H1 (cell line): ENCODE results near the gene CMIP. TPM values are rescaled to one million over a fixed set of nuclear protein-coding genes. Genes with fewer than 3 reads are reported as not detected.

ENCODE experiments used
- CTCF ChIA-PET: fragments of 300-600 bp; sonication (Branson Sonifier 250); formaldehyde crosslinking; loops from one replicate; lab custom pipeline; 2021; ENCODE audit not compliant: partially characterized antibody; lab: Charles Lee
- POLR2A ChIA-PET: fragments of 300-600 bp; sonication (Branson Sonifier 250); formaldehyde crosslinking; loops from one replicate; lab custom pipeline; 2021; ENCODE audit warnings: inconsistent platforms; ENCODE audit not compliant: partially characterized antibody; lab: Charles Lee
- DNase-seq, 2 experiments: peaks; one replicate each; pipeline versions ENCODE4 v3.0.0 to v3.0.0-alpha.2; 2010 to 2022; ENCODE audit warnings: low spot score in 2 of 2, low read depth in 1 of 2, mixed read lengths in 1 of 2
- FAIRE-seq: peaks from 2 replicates; lab custom pipeline; 2011; peaks lifted over from hg19 to GRCh38; lab: Jason Lieb, UNC
- H2AFZ ChIP-seq: 2 replicates; pipeline ENCODE4 v1.8.1; 2012; ENCODE audit warnings: low read length, inconsistent platforms
- H2AK5ac ChIP-seq: 2 replicates; pipeline ENCODE4 v1.6.1; 2013; ENCODE audit warnings: low read depth, low read length
- H2BK120ac ChIP-seq: replicated peaks from 2 replicates; pipeline ENCODE3; 2013; ENCODE audit warnings: low read depth, low read length, inconsistent platforms
- H2BK12ac ChIP-seq: 2 replicates; pipeline ENCODE4 v1.6.1; 2013; ENCODE audit warnings: low read depth, low read length
- H2BK15ac ChIP-seq: 2 replicates; pipeline ENCODE4 v1.6.1; 2013; ENCODE audit warnings: low read length
- H2BK20ac ChIP-seq: 2 replicates; pipeline ENCODE4 v1.6.1; 2013; ENCODE audit warnings: low read length
- H2BK5ac ChIP-seq: 2 replicates; pipeline ENCODE4 v1.6.1; 2013; ENCODE audit warnings: low read depth, low read length
- H3K14ac ChIP-seq: 2 replicates; pipeline ENCODE4 v1.6.1; 2013; ENCODE audit warnings: inconsistent platforms; ENCODE audit not compliant: insufficient read length
- H3K18ac ChIP-seq: 2 replicates; pipeline ENCODE4 v1.6.1; 2013; ENCODE audit warnings: low read length; ENCODE audit errors: extremely low read depth
- H3K23ac ChIP-seq: 2 replicates; pipeline ENCODE4 v1.6.1; 2013; ENCODE audit warnings: inconsistent platforms; ENCODE audit not compliant: insufficient read length
- H3K23me2 ChIP-seq: 2 replicates; pipeline ENCODE4 v1.6.1; 2013; ENCODE audit warnings: low read depth, low read length
- H3K27ac ChIP-seq: 2 replicates; pipeline ENCODE4 v1.6.1; 2011; ENCODE audit warnings: low read depth, low read length, inconsistent platforms
- H3K27me3 ChIP-seq, 4 experiments: replicated peaks in 1 of 4; 1 replicate in 1 of 4; 2 replicates in 3 of 4; pipeline versions ENCODE4 v1.6.1 to v1.8.1; 2011 to 2013; ENCODE audit warnings: low read length in 3 of 4, mild to moderate bottlenecking in 3 of 4, inconsistent platforms in 2 of 4, mixed read lengths in 2 of 4, moderate library complexity in 1 of 4; ENCODE audit not compliant: control insufficient read depth in 3 of 4, insufficient read depth in 3 of 4; ENCODE audit errors: extremely low read depth in 1 of 4
- H3K36me3 ChIP-seq, 4 experiments: 2 replicates each; pipeline versions ENCODE4 v1.6.1 to v1.8.1; 2011 to 2013; ENCODE audit warnings: mild to moderate bottlenecking in 4 of 4, low read length in 3 of 4, moderate library complexity in 2 of 4, control low read depth in 1 of 4, inconsistent platforms in 1 of 4; ENCODE audit not compliant: insufficient read depth in 4 of 4, control insufficient read depth in 2 of 4
- H3K4ac ChIP-seq: replicated peaks from 2 replicates; pipeline ENCODE3; 2013; ENCODE audit warnings: low read length, low read depth, mixed read lengths, inconsistent platforms; ENCODE audit not compliant: insufficient read length
- H3K4me1 ChIP-seq, 4 experiments: replicated peaks in 1 of 4; 1 replicate in 1 of 4; 2 replicates in 3 of 4; pipeline versions ENCODE4 v1.6.1 to v1.8.1; 2011 to 2013; ENCODE audit warnings: low read length in 3 of 4, inconsistent platforms in 2 of 4, mixed read lengths in 1 of 4; ENCODE audit not compliant: insufficient read depth in 4 of 4, control insufficient read depth in 3 of 4
- H3K4me2 ChIP-seq, 2 experiments: 2 replicates each; pipeline versions ENCODE4 v1.6.1 to v1.8.1; 2011 to 2013; ENCODE audit warnings: low read depth in 2 of 2, low read length in 2 of 2, control low read depth in 1 of 2, inconsistent platforms in 1 of 2, mild to moderate bottlenecking in 1 of 2; ENCODE audit not compliant: insufficient read depth in 1 of 2
- H3K4me3 ChIP-seq, 4 experiments: fragments of 200-600, 300-600 bp in 1 of 4; sonication (generic), shearing (Covaris generic), sonication (Bioruptor Twin) in 1 of 4; 2 replicates each; pipeline versions ENCODE4 v1.5.1 to v1.8.1; 2011 to 2016; ENCODE audit warnings: low read length in 4 of 4, low read depth in 3 of 4, control low read depth in 2 of 4, inconsistent platforms in 2 of 4, mild to moderate bottlenecking in 2 of 4, mixed read lengths in 1 of 4, moderate library complexity in 1 of 4; ENCODE audit not compliant: insufficient read depth in 2 of 4; ENCODE audit errors: extremely low read depth in 1 of 4
- H3K56ac ChIP-seq: replicated peaks from 2 replicates; pipeline ENCODE3; 2013; ENCODE audit warnings: low read depth, mild to moderate bottlenecking, mixed read lengths, low read length, inconsistent platforms; ENCODE audit not compliant: insufficient read length
- H3K79me1 ChIP-seq: 2 replicates; pipeline ENCODE4 v1.6.1; 2013; ENCODE audit warnings: low read depth, low read length, control low read depth
- H3K79me2 ChIP-seq, 2 experiments: 2 replicates each; pipeline versions ENCODE4 v1.6.1 to v1.8.1; 2012 to 2013; ENCODE audit warnings: low read length in 2 of 2, mild to moderate bottlenecking in 2 of 2, inconsistent platforms in 1 of 2; ENCODE audit not compliant: insufficient read depth in 2 of 2, control insufficient read depth in 1 of 2
- H3K9ac ChIP-seq, 4 experiments: replicated peaks in 1 of 4; 1 replicate in 1 of 4; 2 replicates in 3 of 4; pipeline versions ENCODE4 v1.6.1 to v1.8.1; 2011 to 2013; ENCODE audit warnings: low read depth in 3 of 4, low read length in 3 of 4, control low read depth in 2 of 4, mild to moderate bottlenecking in 2 of 4, moderate library complexity in 2 of 4, inconsistent platforms in 1 of 4; ENCODE audit errors: extremely low read depth in 1 of 4
- H3K9me3 ChIP-seq, 2 experiments: 2 replicates each; pipeline versions ENCODE4 v1.6.1 to v1.8.1; 2012 to 2013; ENCODE audit warnings: mild to moderate bottlenecking in 2 of 2, moderate library complexity in 2 of 2, control low read depth in 1 of 2, inconsistent platforms in 1 of 2, low read depth in 1 of 2, low read length in 1 of 2, mixed read lengths in 1 of 2; ENCODE audit not compliant: insufficient read depth in 2 of 2
- H4K20me1 ChIP-seq, 2 experiments: replicated peaks in 1 of 2; 2 replicates each; pipeline versions ENCODE3 to v1.8.1; 2011 to 2013; ENCODE audit warnings: inconsistent platforms in 2 of 2, low read length in 2 of 2, mild to moderate bottlenecking in 1 of 2; ENCODE audit not compliant: insufficient read depth in 2 of 2, control insufficient read depth in 1 of 2
- H4K5ac ChIP-seq: 2 replicates; pipeline ENCODE4 v1.6.1; 2013; ENCODE audit warnings: low read length, low read depth, mixed read lengths, inconsistent platforms; ENCODE audit not compliant: insufficient read length
- H4K8ac ChIP-seq: 2 replicates; pipeline ENCODE4 v1.8.0; 2013; ENCODE audit warnings: mild to moderate bottlenecking, moderate library complexity, low read length, inconsistent platforms; ENCODE audit not compliant: insufficient read depth; ENCODE audit errors: extremely low read depth
- H4K91ac ChIP-seq: replicated peaks from 2 replicates; pipeline ENCODE3; 2013; ENCODE audit warnings: low read length, mixed read lengths, inconsistent platforms; ENCODE audit not compliant: insufficient read length
- BCL11A ChIP-seq, 2 experiments: IDR thresholded peaks; one replicate each; pipeline ENCODE4 v1.6.1; 2011; ENCODE audit warnings: low read depth in 2 of 2, low read length in 2 of 2, mild to moderate bottlenecking in 2 of 2
- BRCA1 ChIP-seq: IDR thresholded peaks from 2 replicates; pipeline ENCODE4 v1.6.1; 2012; ENCODE audit warnings: low read depth, low read length, improper control_type of control experiment
- CEBPB ChIP-seq: IDR thresholded peaks from 2 replicates; pipeline ENCODE4 v1.6.1; 2012; ENCODE audit warnings: low read depth, low read length
- CTBP2 ChIP-seq: IDR thresholded peaks from 2 replicates; pipeline ENCODE4 v1.7.0; 2011; ENCODE audit warnings: borderline replicate concordance, mild to moderate bottlenecking, moderate library complexity, mixed read lengths, low read length; ENCODE audit not compliant: insufficient read depth, insufficient read length
- EP300 ChIP-seq, 2 experiments: IDR thresholded peaks; 1 replicate in 1 of 2; 2 replicates in 1 of 2; pipeline ENCODE4 v1.6.1; 2011 to 2012; ENCODE audit warnings: low read depth in 2 of 2, low read length in 2 of 2, mild to moderate bottlenecking in 2 of 2, borderline replicate concordance in 1 of 2, inconsistent platforms in 1 of 2, moderate library complexity in 1 of 2
- JUND ChIP-seq: IDR thresholded peaks from 2 replicates; pipeline ENCODE4 v1.6.1; 2011; ENCODE audit warnings: mild to moderate bottlenecking, improper control_type of control experiment, low read length
- POU5F1 ChIP-seq: IDR thresholded peaks from 2 replicates; pipeline ENCODE4 v1.6.1; 2011; ENCODE audit warnings: low read depth, mild to moderate bottlenecking, low read length, moderate library complexity
- RFX5 ChIP-seq: IDR thresholded peaks from 2 replicates; pipeline ENCODE4 v1.6.1; 2011; ENCODE audit warnings: low read depth, low read length, improper control_type of control experiment, borderline replicate concordance
- SIRT6 ChIP-seq: IDR thresholded peaks from one replicate; pipeline ENCODE4 v1.7.1; 2012; ENCODE audit warnings: low read length, inconsistent platforms
- TAF7 ChIP-seq: optimal IDR thresholded peaks from 2 replicates; pipeline ENCODE3; 2011; ENCODE audit warnings: low read depth, mild to moderate bottlenecking, inconsistent platforms, low read length, moderate library complexity, borderline replicate concordance
- TEAD4 ChIP-seq: IDR thresholded peaks from 2 replicates; pipeline ENCODE4 v1.6.1; 2012; ENCODE audit warnings: low read depth, low read length, inconsistent platforms, mixed read lengths
- WGBS, 2 experiments: shearing (Covaris generic) in 1 of 2; methylation state at CpG; one replicate each; pipeline versions ENCODE4 v1.1.6 to v1.1.7; 2013 to 2015; ENCODE audit warnings: low lambda C conversion rate in 2 of 2, mixed read lengths in 2 of 2, inconsistent platforms in 1 of 2, low coverage in 1 of 2, missing lambda C conversion rate in 1 of 2; ENCODE audit not compliant: insufficient replicate concordance in 2 of 2, insufficient coverage in 1 of 2, insufficient read length in 1 of 2; ENCODE audit errors: extremely low coverage in 1 of 2, missing lambda C conversion rate in 1 of 2; 5-methylcytosine and 5-hydroxymethylcytosine counted together
- polyA plus RNA-seq, 7 experiments: library from polyadenylated mRNA; depleted of rRNA in 3 of 7; stranded (reverse) in 5 of 7; unstranded in 2 of 7; fragments of >200 nt in 5 of 7; fragments of 200-250 nt in 2 of 7; gene quantifications; 1 replicate in 5 of 7; 2 replicates in 1 of 7; 4 replicates in 1 of 7; pipeline versions ENCODE4 v1.2.1 to v1.2.3, GENCODE V29; 2011 to 2013; ENCODE audit warnings: missing spikeins in 2 of 7, mixed read lengths in 2 of 7
- total RNA-seq: library from RNA; stranded (reverse); fragmentation: NEBNext Ultra II Directional; extraction: Animal tissue kit (Norgen Biotek cat#: 25700); gene quantifications from 2 replicates; pipeline ENCODE4 v1.2.1, GENCODE V29; 2021

The CMIP gene
- total and polyA plus RNA-seq, 2 of the 8 experiments (the other 6 are each of a cell fraction or from before 2014, with no cell fraction given): 7.9 to 53.2 TPM

DNA sequence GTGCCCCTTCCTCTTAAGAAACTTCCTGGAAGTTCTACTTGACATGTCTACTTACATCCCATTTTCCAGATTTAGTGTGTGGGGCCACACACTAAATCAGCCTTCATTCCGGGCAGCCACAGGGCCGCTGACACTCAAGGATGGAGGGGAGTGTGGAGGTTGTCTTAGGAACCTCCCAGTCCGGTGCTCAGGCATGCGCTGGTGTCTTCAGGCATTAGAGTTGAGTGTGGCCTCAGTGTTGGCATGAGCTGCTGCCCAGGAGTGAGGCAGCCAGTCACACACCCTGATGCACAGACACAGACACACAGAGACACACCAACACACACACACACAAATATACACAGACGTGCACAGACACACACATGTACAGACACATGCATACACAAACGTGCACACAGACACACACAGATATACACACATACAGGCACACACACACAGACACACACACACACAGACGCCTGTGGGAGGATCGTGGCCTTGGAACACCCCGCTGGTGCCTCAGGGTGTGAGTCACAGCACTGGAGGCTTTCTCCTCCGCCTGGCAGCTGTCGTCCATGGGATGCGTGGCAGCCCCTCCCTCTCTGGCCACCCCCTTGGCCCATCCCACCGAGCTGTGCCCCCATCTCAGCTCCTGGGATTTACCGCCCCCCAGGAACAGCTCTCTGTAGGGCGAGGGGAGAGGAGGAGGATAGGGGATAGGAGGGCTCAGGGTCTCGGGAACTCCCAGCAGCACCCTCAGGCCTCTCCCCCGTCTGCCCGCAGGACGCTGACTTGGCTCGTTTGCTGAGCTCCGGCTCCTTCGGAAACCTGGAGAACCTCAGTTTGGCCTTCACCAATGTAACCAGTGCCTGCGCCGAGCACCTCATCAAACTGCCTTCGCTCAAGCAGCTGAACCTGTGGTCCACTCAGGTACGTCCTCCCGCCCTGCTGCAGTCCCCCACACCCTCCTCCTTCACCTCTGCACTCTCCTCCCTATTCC lies 258.9 kb downstream of the CMIP start:
- CTCF ChIA-PET: interaction anchor here (0.6 to 0.8 kb wide), 3 partner anchors 8 to 338 kb away, joined by 3 read pairs; no protein-coding TSS in a partner anchor
- Histone ChIP-seq H3K4me2 (no peak overlapping the region), H2BK12ac (peak overlapping the region; percentile 50; the same call in 1 of the 2 replicates), H3K4ac (peak overlapping the region; percentile 21), H3K18ac (no peak overlapping the region), H3K79me1 (no peaks in the 10 kb centered on the region), H3K4me3 (no peak overlapping the region), H3K23ac (no peak overlapping the region), H3K79me2 (no peaks in the 10 kb centered on the region), H3K9ac (no peak overlapping the region; a peak in 1 of 7 replicates), H3K14ac (no peak overlapping the region), H3K4me1 (no peaks in the 10 kb centered on the region; a peak in 1 of 7 replicates), H3K56ac (no peak overlapping the region), H2BK5ac (peak overlapping the region; percentile 68; the same call in 1 of the 2 replicates), H2BK20ac (no peak overlapping the region), H3K23me2 (no peaks in the 10 kb centered on the region), H4K20me1 (peaks cover 0 to 5% of the 10 kb centered on the region in 2 experiments), H3K27ac (no peak overlapping the region; the same call in 1 of the 2 replicates), H3K9me3 (no peaks in the 10 kb centered on the region), H2BK15ac (peak overlapping the region; percentile 36; the same call in 1 of the 2 replicates), H3K27me3 (no peaks in the 10 kb centered on the region), H2BK120ac (no peak overlapping the region), H2AFZ (no peak overlapping the region), H3K36me3 (peaks cover 6 to 28% (median 17%) of the 10 kb centered on the region in 4 experiments; a peak in 7 of 8 replicates), H4K91ac (no peak overlapping the region), H4K5ac (no peak overlapping the region), H4K8ac (no peak overlapping the region; the same call in 1 of the 2 replicates), H2AK5ac (no peak overlapping the region)
- FAIRE-seq (no peak), DNase-seq (no peak)
- WGBS, 2 experiments: 82% methylated on average over 14 of the region's 27 CpGs; no CpG with 5 or more reads in 1 of the 2 experiments
- POLR2A ChIA-PET: interaction anchor here (0.9 kb wide), 1 partner anchor 10 kb away, joined by 3 read pairs; no protein-coding TSS in a partner anchor
- TF ChIP-seq CEBPB (no peak), POU5F1 (no peak), RFX5 (no peak), BCL11A (IDR thresholded peaks at IDR 0.05; ENCODE audit: low read depth in 2 of 2, low read length in 2 of 2) (no peak), EP300 (IDR thresholded peaks at IDR 0.05; ENCODE audit: borderline replicate concordance in 1 of 2, low read depth in 2 of 2, low read length in 2 of 2) (no peak), JUND (no peak), SIRT6 (no peak), TAF7 (no peak), CTBP2 (no peak), TEAD4 (no peak), BRCA1 (no peak)
